ENCODE results near the gene MYO1A.
"Not testable (repeated sequence)": the region's sequence is repeated elsewhere in the genome, so short reads cannot be mapped to it uniquely, and the experiment has no call there.

MYO1A gene

DNA sequence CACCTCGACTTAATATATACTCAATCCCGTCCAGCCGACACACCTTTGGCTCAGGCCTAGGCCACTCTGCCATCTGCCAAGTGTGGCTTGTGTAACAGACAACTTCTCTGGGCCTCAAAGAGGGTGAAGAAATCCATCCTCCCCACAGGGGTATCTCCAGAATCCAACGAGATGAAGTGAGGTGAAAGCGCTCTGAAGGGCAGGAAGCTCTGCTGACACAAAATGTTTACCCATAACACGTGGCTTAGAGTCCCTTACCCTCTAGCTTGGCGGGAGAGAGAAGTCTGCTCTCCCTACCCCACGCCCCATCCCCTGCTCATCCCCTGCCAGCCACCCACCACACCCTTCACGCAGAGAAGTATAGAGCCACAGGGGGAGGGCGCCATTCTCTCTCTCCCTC is 56.6 kb downstream of the MYO1A start:
- no peak for DNase-seq (ENCODE audit: low read depth)

DNA sequence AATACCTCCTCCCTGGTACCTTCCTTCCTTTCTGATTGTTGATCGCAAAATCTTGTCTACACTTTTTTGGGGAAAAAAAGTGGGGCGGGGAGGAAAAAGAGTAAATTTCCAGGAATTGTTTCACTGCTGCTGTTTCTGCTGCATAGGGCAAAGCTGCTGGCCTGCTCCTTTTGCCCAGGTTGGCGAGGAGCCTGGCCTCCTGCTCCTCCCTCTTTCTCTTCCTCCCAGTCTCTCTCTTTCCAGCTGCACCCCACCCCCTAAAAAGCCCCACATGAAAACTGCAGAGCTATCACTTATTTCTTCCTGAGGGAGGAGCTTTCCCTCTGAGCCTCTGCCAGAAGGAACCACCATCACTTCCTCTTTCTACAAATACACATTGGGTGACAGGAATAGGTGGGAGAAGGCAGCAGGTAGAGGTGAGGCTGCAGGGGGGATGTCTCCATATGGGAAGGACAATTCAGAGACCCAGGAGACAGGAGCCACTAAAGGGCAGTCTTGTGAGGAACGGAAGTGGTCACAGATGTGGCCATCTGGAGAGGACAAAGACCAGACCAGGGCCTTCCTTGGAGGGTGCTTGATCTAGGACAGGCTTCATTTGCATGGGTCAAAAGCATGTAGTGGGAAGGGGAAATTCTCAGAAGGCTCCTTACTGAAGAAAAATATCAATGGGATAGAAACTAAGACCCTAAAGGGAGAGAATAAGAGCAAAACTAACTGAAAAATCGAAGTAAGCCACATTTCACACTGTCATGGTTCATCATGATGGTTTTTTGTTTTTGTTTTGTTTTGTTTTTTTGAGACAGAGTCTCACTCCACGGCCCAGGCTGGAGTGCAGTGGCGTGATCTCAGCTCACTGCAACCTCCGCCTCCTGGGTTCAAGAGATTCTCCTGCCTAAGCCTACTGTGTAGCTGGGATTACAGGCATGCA is 58.3 kb downstream of the MYO1A start:
- DNase-seq (ENCODE audit: low read depth), result no peak

DNA sequence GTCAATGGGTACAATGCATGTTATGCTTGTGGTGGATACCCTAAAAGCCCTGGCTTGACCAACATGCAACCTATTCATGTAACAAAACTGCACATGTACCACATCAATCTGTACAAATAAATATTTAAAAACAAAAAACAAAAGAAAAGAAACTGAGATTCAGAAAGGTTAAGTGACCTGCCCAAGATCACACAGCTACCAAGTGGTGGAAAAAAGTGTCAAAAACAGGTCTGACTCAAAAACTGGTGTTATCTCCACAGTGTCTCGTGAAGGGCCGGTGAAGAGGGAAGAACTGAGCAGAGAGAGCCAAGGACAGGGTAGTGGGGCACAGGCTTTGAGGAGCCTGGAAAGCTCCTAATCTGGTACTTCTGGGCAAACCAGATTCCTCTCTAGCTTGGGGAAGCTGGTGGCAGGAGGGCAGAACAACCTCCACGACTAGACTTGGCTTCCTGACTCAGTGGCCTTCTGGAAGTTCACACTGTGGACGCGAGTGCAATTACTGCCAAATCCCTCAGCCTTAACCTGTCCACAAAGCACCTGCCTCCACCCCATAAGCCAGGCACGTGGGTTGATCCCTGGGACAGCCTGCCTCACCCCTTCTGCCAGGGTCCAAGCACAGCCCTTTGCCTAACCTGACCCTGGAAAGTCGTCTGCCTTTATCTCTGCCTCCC is 59.1 kb downstream of the MYO1A start:
- no peak for DNase-seq (ENCODE audit: low read depth)

DNA sequence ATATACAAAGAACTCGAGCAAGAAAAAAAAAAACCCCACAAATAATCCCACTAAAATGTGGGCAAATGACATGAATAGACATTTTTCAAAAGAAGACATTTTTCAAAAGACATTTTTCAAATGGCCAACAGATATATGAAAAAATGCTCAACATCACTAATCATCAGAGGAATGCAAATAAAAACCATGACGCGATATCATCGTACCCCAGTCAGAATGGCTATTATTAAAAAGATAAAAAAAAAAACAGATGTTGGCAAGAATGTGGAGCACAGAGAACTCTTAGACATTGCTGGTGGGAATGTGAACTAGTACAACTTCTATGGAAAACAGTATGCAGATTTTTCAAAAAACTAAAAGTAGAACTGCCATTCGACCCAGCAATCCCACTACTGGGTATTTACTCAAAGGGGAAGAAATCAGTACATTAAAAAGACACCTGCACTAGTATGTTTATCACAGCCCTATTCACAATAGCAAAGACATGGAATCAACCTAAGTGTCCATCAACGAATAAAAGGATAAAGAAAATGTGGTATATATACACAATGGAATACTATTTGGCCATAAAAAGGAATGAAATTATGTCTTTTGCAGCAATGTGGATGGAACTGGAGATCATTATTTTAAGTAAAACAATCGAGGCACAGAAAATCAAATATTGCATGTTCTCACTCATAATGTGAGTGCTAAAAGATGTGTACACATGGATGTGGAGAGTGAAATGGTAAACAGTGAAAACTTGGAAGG is 59.9 kb downstream of the MYO1A start:
- DNase-seq (ENCODE audit: low read depth), result no peak

DNA sequence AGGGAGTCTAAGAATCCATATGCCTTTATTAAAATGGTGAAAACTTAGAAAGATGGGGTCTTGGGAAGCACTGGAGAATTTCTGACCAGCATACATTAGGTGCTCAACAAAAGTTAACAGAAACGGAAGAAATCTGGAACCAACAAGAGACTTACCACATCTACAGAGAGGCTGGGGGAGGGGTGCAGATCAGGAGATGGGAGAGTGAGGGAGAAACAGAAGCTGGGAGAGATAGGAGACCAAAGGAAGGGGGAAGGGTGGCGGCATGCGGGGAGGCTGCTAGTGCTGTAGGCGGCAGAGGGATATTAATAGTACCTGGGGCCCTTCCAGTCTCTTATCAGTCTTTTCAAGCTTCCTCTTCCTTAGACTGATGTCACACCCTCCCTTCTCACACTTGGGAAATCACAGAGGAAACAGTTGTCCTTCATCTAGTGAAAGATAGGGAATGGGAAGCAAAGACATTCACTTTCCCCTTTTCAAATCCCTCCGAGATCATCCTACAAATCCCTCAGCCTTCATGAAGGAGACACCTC is 61.7 kb downstream of the MYO1A start:
- DNase-seq (ENCODE audit: low read depth), result no peak

DNA sequence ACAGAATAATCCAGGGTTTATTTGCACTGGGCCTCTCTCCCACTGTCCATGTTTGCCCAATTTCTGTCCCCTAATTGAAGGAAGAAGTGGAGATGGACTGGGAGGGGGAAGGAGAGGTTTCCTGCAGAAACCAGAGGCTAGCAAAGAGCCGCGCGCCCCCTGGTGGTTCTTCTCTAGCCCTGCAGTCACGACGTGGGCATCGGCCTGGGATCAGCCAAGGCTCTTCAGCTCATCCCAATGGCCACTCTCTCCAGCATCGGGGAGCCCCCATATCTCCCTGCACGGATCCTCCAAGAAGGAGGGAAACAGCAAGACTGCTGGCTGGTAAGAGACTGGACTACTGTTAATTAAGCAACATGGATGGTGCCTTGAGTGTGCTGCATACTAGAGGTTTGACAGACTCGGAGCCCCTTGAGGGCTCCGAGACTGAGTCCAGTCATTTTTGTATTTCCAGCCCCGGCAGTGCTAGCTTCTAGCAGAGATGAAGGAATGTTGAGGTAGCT is 62.3 kb downstream of the MYO1A start:
- DNase-seq (ENCODE audit: low read depth), result peak; percentile 32

DNA sequence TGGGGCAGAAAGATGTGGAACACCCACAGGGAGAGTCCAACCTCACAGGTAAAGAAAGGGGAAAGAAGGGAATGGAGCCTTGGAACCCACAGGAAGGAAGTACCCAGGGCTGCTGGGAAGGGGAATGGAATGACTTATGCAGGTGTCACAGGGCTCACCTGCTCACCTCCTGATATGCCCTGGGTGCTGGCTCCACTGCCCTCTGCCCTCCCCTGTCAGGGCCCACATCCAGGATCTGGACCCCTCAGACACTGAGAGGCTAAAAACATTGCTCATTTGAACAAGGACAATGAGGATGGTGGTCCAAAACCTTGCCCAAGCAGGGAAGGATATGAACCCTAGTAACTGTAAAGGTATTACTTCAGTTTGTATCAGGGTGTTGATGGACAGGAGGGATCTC is 62.9 kb downstream of the MYO1A start:
- DNase-seq (ENCODE audit: low read depth), result no peak

DNA sequence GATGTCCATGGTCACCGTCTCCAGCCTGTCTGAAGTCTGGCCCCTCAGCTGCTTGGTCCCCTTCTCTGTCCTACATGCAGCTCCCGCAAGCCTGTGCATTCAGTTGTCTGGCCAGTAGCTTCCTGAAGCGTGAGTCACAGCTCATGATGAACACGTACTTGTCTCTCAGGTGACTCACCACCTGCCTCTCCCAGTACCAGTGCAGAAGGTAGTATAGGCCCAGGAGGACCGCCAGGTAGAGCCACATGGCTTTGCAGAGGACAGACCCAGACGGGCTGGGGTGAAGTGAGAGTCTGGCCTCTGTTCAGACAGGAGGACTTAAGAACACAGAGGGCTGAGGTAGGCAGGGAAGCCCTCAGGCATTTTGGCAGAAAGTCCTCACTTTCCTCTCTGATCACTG is 64.2 kb downstream of the MYO1A start:
- not testable (repeated sequence) for DNase-seq (ENCODE audit: low read depth)

DNA sequence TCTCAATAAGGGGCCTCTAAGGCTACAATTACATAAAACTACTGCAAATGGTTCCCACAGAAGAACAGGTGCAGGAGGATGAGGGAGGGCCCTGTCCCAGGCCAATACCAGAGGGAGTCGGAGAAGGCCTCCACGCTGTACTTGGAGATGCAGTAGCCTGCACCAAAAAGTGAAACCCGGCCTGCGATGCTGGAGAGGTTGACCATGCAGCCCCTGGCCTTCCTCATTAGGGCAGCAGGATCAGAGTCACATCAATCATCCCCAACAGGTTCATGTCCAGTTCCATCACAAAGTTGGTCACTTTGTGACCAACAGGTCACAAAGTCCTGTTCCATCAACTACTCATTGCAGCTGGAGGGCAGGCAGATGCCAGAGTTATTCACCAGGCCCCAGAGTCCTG is 66.5 kb downstream of the MYO1A start:
- DNase-seq (ENCODE audit: low read depth), result no peak

DNA sequence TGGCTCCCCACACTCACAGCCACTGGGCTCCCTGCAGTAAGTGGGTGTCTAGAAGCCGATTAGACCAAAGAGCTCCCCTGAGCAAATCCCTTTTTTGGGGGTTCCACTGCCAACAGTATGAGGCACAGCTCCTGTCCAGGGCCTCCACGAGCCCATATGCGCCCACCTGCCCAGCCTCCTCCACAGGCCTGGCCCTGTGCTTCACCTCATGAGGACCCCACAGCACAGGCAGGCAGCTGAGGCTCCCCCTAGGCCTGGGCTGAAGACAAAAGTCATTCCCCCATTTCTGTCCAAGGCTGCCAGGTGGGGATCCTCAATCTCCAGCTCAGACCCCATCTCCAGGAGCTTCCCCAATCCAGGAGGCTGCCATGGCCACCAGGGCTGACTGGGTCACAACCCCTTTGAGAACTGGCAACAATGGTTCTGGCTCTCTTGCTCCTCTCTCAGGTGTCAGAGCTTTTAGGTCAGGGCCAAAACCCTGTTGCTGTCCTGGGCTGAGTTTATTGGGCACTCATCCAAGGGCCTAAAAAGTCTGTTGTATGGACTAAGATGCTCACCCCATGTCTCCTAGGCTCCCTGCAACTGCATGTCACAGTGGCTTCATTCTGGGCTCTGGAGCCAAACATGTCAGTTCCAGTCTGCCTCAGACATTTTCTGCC is 67.2 kb downstream of the MYO1A start:
- not testable (repeated sequence) for DNase-seq (ENCODE audit: low read depth)

DNA sequence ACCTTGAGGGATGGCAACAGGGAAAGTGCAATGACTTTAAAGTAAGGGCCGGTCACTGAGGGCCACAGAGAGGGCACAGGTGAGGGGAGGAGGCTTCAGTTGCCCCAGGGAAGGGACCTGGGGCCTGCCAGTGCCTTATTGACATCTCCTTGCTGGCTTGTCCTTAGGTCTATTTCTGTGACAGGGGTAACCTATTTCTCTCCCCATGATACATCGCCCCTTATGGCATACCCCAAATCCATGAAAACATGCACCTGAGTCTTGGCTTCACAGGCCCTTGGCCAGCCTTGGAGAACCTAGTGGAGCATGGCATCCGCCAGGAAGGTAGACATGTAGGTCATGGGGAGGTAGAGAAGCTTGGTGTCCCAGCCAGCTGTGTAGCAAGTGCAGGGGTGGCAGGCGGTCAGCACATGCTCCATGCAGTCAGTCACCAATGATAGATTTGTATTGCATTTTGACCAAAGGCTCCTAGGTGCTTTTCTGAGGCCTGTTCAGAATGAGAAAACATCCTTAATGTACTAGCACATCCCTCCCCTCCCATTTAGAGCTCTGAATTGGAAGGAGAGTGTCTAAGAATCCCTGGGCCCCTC is 68.9 kb downstream of the MYO1A start:
- no peak for DNase-seq (ENCODE audit: low read depth)

DNA sequence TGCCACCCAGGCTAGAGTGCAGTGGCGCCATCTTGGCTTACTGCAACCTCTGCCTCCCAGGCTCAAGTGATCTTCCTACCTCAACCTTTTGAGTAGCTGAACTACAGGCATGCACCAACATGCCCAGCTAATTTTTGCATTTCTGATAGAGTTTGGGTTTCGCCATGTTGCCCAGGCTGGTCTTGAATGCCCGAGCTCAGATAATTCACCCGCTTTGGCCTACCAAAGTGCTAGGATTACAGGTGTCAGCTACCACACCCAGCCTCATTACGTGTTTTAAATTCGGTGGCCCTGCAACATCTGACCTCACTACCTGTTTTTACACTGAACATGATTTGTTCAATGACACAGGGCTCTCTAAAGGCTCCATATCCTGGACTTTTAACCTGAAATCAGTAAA is 69.7 kb downstream of the MYO1A start:
- no peak for DNase-seq (ENCODE audit: low read depth)

DNA sequence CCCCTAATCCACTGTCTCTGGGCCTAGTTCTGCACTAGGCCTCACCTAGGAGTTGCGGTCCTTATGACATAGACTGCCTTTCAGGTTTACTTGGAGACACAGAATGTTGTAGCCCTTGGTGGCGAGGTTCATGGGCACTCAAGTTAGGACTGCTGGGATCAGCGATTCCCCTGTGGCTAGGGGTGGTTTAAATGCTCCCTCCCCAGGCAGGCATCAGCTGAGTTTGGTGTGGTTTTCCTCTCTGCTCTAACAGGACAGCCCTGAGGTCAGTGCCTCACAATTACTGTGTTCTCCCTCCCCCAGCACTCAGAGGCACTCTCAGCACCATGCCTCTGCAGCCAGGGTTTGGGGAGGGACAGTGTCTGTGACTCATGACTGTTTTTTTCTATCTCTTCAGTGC is 70.3 kb downstream of the MYO1A start:
- DNase-seq (ENCODE audit: low read depth), result no peak
